Stomach (tissue), 9 donors: Measurements from ENCODE around the gene ABLIM2. TPM values are rescaled to one million over a fixed set of nuclear protein-coding genes. Genes with fewer than 3 reads are reported as not detected.
A peak's percentile ranks its signal among the peaks of the same experiment; 100 is the strongest.

Experiments
- DNase-seq, 2 donors: peaks; one replicate each; pipeline versions ENCODE4 v3.0.0 to v3.0.0-alpha.2; 2013 to 2019
- H3K27ac ChIP-seq, 5 donors: fragments of 200-600 bp in 4 of 5; sonication (generic) in 4 of 5; one replicate each; pipeline ENCODE4 v1.5.1; 2013 to 2019; ENCODE audit warnings: mild to moderate bottlenecking in 1 of 5, moderate library complexity in 1 of 5
- H3K27me3 ChIP-seq, 3 donors: fragments of 200-600 bp; sonication (generic); one replicate each; pipeline ENCODE4 v1.5.1; 2017 to 2019; ENCODE audit warnings: mixed run types in 1 of 3
- H3K36me3 ChIP-seq, 4 donors: fragments of 200-600 bp; sonication (generic); 1 replicate in 3 of 4; 2 replicates in 1 of 4; pipeline ENCODE4 v1.5.1; 2016 to 2019
- H3K4me1 ChIP-seq, 4 donors: fragments of 200-600 bp; sonication (generic); one replicate each; pipeline ENCODE4 v1.5.1; 2016 to 2019
- H3K4me3 ChIP-seq, 4 donors: fragments of 200-600 bp; sonication (generic) in 3 of 4; one replicate each; pipeline ENCODE4 v1.5.1; 2016 to 2019; ENCODE audit warnings: mild to moderate bottlenecking in 1 of 4
- H3K9me3 ChIP-seq, 4 donors: fragments of 200-600 bp; sonication (generic); one replicate each; pipeline ENCODE4 v1.5.1; 2016 to 2019
- EP300 ChIP-seq: sonication (generic); formaldehyde crosslinking; IDR thresholded peaks from one replicate; pipeline ENCODE4 v1.6.1; 2017; ENCODE audit warnings: antibody characterized with exemption
- POLR2A ChIP-seq, 4 donors: fragments of 450-650 bp; IDR thresholded peaks; one replicate each; pipeline ENCODE4 v1.6.1; 2016; ENCODE audit warnings: antibody characterized with exemption in 4 of 4, control low read depth in 2 of 4, mild to moderate bottlenecking in 1 of 4, moderate library complexity in 1 of 4
- POLR2AphosphoS5 ChIP-seq, 3 donors: sonication (generic); formaldehyde crosslinking; IDR thresholded peaks; one replicate each; pipeline ENCODE4 v1.6.1; 2016; ENCODE audit warnings: antibody characterized with exemption in 3 of 3
- WGBS, 5 donors: extraction: QIAGEN DNeasy Blood & Tissue Kit in 3 of 5; methylation state at CpG; one replicate each; pipeline versions ENCODE4 v1.1.5 to v1.1.7; 2013 to 2018; 5-methylcytosine and 5-hydroxymethylcytosine counted together
- intact Hi-C: fragments of 100-400 bp; cut with DNase I; formaldehyde crosslinking; loops from one replicate; pipeline ENCODE4 v1.15.1; 2023; ENCODE audit warnings: low total_unique reads
- polyA plus RNA-seq, 3 donors: library from polyadenylated mRNA; stranded (reverse); fragments of 200-250 nt; gene quantifications; one replicate each; pipeline ENCODE4 v1.2.3, GENCODE V29; 2013
- total RNA-seq, 5 donors: library from RNA; depleted of rRNA; stranded (reverse); fragments of >200 nt; gene quantifications; one replicate each; pipeline versions ENCODE4 v1.1.0 to v1.2.3, GENCODE V29; 2014 to 2016
- TF ChIP-seq, protein P1 (sequence below), 7 experiments: fragments of 450-650 bp in 4 of 7; fragments of 200-600 bp in 3 of 7; sonication (generic) in 3 of 7; IDR thresholded peaks; one replicate each; pipeline ENCODE4 v1.5.1; 2016 to 2019; ENCODE audit warnings: antibody characterized with exemption in 7 of 7, control low read depth in 2 of 7, mild to moderate bottlenecking in 1 of 7
- donor health status: healthy with polysubstance abuse.
- donor health status: Bipolar disorder and iron deficiency.
- donor health status: healthy.

ABLIM2 gene
- total and polyA plus RNA-seq, 8 donors, result 2.3 to 28.0 (median 5.5) TPM

DNA sequence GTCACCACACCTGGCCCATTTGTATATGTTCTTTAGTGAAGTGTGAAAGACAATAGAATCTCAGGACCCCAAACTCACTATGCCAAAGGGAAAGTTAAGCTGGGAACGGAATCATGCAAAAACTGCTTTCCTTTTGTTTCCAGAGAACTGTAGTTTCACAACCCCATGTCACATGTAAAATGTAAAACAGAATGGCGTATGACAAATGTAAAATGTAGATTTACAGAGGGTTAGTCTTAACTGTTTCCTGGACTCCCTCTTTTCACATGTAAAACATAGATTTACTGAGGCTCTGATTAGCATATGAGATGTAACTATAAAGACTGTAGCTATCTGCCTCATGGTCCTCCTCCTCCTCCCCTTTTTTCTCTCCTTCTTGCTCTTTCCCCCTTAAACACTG, 66.3 kb downstream of the ABLIM2 start:
- Histone ChIP-seq H3K4me1 (no peaks in the 10 kb centered on the region), H3K4me3 (no peak overlapping the region), H3K27me3 (no peaks in the 10 kb centered on the region), H3K27ac (no peak overlapping the region), H3K9me3 (peaks cover 0 to 26% (median 14%) of the 10 kb centered on the region in 4 donors), H3K36me3 (peaks cover 0 to 14% (median 3%) of the 10 kb centered on the region in 4 donors)
- 89 to 97% (median 94%) methylated on average over 2 of the region's 2 CpGs for WGBS, 5 donors
- no peak for TF ChIP-seq POLR2A (IDR thresholded peaks at IDR 0.05)
- TF ChIP-seq EP300, result no peak
- no peak for TF ChIP-seq POLR2AphosphoS5 (IDR thresholded peaks at IDR 0.05)
- TF ChIP-seq, protein P1, sequence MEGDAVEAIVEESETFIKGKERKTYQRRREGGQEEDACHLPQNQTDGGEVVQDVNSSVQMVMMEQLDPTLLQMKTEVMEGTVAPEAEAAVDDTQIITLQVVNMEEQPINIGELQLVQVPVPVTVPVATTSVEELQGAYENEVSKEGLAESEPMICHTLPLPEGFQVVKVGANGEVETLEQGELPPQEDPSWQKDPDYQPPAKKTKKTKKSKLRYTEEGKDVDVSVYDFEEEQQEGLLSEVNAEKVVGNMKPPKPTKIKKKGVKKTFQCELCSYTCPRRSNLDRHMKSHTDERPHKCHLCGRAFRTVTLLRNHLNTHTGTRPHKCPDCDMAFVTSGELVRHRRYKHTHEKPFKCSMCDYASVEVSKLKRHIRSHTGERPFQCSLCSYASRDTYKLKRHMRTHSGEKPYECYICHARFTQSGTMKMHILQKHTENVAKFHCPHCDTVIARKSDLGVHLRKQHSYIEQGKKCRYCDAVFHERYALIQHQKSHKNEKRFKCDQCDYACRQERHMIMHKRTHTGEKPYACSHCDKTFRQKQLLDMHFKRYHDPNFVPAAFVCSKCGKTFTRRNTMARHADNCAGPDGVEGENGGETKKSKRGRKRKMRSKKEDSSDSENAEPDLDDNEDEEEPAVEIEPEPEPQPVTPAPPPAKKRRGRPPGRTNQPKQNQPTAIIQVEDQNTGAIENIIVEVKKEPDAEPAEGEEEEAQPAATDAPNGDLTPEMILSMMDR (IDR thresholded peaks at IDR 0.05), result no peak
- intact Hi-C loops, result no loop called here
- DNase-seq, result no peak

DNA sequence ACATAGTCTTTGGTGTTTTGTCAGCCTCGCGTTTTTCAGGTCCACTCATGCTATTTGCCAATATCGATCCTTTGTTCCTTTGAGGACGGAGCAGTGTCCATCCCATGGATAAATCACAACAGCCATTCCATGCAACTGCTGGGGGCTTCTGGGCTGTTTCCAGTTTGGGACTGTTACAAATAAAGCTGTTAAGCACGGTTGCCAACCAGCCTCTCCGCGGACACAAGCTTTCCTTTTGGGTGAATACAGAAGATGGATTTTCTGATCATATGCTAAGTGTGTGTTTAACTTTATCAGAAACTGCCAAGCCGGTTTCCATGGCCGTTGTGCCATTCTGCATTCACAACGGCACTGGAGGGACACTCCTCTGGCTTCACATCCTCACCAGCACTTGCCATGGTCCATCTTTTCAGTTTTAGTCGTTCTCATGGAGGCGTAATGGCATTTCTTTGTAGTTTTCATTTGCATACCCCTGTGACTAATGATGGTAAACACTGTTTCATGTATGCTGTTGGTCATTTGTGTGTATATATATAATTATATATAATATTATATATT, 67.8 kb downstream of the ABLIM2 start:
- Histone ChIP-seq H3K9me3 (peaks cover 0 to 26% (median 14%) of the 10 kb centered on the region in 4 donors), H3K27me3 (no peaks in the 10 kb centered on the region), H3K27ac (no peak overlapping the region), H3K36me3 (peaks cover 0 to 8% (median under 1%) of the 10 kb centered on the region in 4 donors), H3K4me3 (no peak overlapping the region), H3K4me1 (no peaks in the 10 kb centered on the region)
- intact Hi-C loops, result no loop called here
- DNase-seq, result no peak
- 75 to 84% (median 76%) methylated on average over 12 of the region's 12 CpGs for WGBS, 5 donors
- TF ChIP-seq, protein P1 (IDR thresholded peaks at IDR 0.05), result no peak
- TF ChIP-seq EP300 (no peak), POLR2A (IDR thresholded peaks at IDR 0.05) (no peak), POLR2AphosphoS5 (IDR thresholded peaks at IDR 0.05) (no peak)

- DNase-seq, result peak in 1 of 2 donors; percentile 60
- Histone ChIP-seq H3K9me3 (peaks cover 0 to 26% (median 14%) of the 10 kb centered on the region in 4 donors), H3K4me3 (no peak overlapping the region), H3K27ac (no peak overlapping the region), H3K27me3 (no peaks in the 10 kb centered on the region), H3K36me3 (peaks cover 0 to 2% (median 0%) of the 10 kb centered on the region in 4 donors), H3K4me1 (no peaks in the 10 kb centered on the region)
- TF ChIP-seq POLR2A (IDR thresholded peaks at IDR 0.05), result no peak
- TF ChIP-seq EP300, result no peak
- no peak for TF ChIP-seq POLR2AphosphoS5 (IDR thresholded peaks at IDR 0.05)
- TF ChIP-seq, protein P1 (IDR thresholded peaks at IDR 0.05), result no peak
- WGBS, 5 donors, result 55 to 72% (median 65%) methylated on average over 4 of the region's 4 CpGs
- intact Hi-C loops, result no loop called here
Measured at GRCh38 chr4:8090312-8090711, 68.3 kb downstream of the ABLIM2 start.

DNA sequence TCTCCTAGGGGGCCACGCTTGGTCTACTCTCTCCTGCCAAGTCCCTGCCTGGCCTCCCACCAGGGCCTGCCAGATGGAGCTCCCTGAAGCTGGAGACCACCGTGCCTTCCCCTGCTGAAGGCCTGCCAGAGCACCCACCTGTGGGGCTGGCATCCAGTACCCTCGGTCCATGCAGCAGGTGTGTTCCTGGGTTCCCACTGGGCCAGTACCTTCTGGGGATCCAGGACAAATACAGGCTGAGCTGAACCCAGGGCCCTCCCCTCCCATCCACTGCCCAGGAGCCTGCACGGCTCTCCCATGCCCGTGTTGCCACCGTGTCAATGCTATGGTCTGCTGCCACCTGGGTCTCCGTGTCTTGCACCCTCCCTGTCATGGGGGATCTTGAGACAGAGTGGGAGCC, 68.8 kb downstream of the ABLIM2 start:
- intact Hi-C loops, result no loop called here
- 78 to 91% (median 84%) methylated on average over 3 to 7 of the region's 7 CpGs for WGBS, 5 donors
- no peak for DNase-seq
- Histone ChIP-seq H3K27me3 (no peaks in the 10 kb centered on the region), H3K36me3 (no peaks in the 10 kb centered on the region), H3K4me1 (no peaks in the 10 kb centered on the region), H3K9me3 (peaks cover 0 to 24% (median 14%) of the 10 kb centered on the region in 4 donors), H3K27ac (no peak overlapping the region), H3K4me3 (no peak overlapping the region)
- TF ChIP-seq POLR2A (IDR thresholded peaks at IDR 0.05), result no peak
- TF ChIP-seq POLR2AphosphoS5 (IDR thresholded peaks at IDR 0.05), result no peak

DNA sequence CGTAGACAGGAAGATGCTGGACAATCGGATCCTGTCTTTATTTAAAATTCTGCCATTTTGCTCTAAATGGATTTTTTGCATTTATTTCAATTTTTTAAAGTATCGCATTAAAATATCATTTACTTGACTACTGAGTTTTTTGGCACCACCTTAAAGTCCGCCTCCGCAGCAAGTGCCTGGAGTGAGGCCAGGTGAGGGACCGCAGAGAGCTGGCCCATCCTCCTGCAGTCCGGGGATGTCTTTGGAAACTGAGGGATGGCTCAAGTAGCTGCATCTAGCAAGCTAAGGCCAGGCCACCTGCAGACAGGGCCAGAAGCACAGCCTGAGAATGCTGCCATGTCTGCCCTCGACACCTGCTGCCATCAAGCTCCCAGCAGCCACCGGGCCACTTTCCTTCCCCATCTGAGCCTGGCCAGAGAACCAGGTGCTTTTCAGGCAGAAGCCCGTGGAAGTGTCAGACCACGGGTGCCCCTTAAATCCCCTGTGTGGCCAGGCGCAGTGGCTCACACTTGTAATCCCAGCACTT, 69.6 kb downstream of the ABLIM2 start:
- DNase-seq, result no peak
- no peaks in the 10 kb centered on the region for H3K4me1 ChIP-seq
- H3K36me3 ChIP-seq, result no peaks in the 10 kb centered on the region
- TF ChIP-seq POLR2A (IDR thresholded peaks at IDR 0.05) (no peak), POLR2AphosphoS5 (IDR thresholded peaks at IDR 0.05) (no peak), EP300 (no peak)
- TF ChIP-seq, protein P1 (IDR thresholded peaks at IDR 0.05), result no peak
- no peak overlapping the region for H3K27ac ChIP-seq
- 88 to 93% (median 90%) methylated on average over 10 to 12 of the region's 12 CpGs for WGBS, 5 donors
- no peaks in the 10 kb centered on the region for H3K27me3 ChIP-seq
- H3K4me3 ChIP-seq, result no peak overlapping the region
- H3K9me3 ChIP-seq, result peaks cover 0 to 16% (median 9%) of the 10 kb centered on the region in 4 donors
- intact Hi-C loops, result no loop called here
